B cell (primary cell): Measurements from ENCODE around the gene RFX3. TPM values are rescaled to one million over a fixed set of nuclear protein-coding genes. Genes with fewer than 3 reads are reported as not detected.

Experiments used
- ATAC-seq: fragments of 200-7000 bp; cut with Tn5 transposase; one replicate; pipeline ENCODE4 v1.10.0; 2021; ENCODE audit warnings: low read depth, mild to moderate bottlenecking, moderate number of reproducible peaks, moderate library complexity
- CTCF ChIA-PET: fragments of 350-600 bp; sonication (Branson Sonifier 250); formaldehyde crosslinking; loops from one replicate; lab custom pipeline; 2021; ENCODE audit warnings: antibody characterized with exemption, inconsistent platforms; lab: Charles Lee
- POLR2A ChIA-PET: fragments of 350-600 bp; sonication (Branson Sonifier 250); formaldehyde crosslinking; loops from one replicate; lab custom pipeline; 2021; ENCODE audit warnings: antibody characterized with exemption; lab: Charles Lee
- DNase-seq: peaks from one replicate; pipeline ENCODE4 v3.0.0; 2013
- H2AFZ ChIP-seq: 2 replicates; pipeline ENCODE4 v1.6.1; 2012; ENCODE audit warnings: mild to moderate bottlenecking, low read depth, low read length; ENCODE audit not compliant: insufficient read depth, poor library complexity, severe bottlenecking
- H3K27ac ChIP-seq, 2 donors: 1 replicate in 1 of 2; 2 replicates in 1 of 2; pipeline ENCODE4 v1.5.1; 2012 to 2013; ENCODE audit warnings: low read length in 2 of 2, mild to moderate bottlenecking in 2 of 2, moderate library complexity in 1 of 2
- H3K27me3 ChIP-seq, 4 experiments: fragments of 200-600 bp in 1 of 4; sonication (generic) in 1 of 4; replicated peaks in 1 of 4; 1 replicate in 2 of 4; 2 replicates in 2 of 4; pipeline versions ENCODE4 v1.6.1 to v1.7.0; 2013 to 2016; ENCODE audit warnings: low read length in 3 of 4, mild to moderate bottlenecking in 2 of 4, mixed read lengths in 1 of 4, moderate library complexity in 1 of 4; ENCODE audit not compliant: insufficient read depth in 4 of 4, control insufficient read depth in 3 of 4; ENCODE audit errors: control extremely low read depth in 1 of 4
- H3K36me3 ChIP-seq, 2 experiments: replicated peaks in 1 of 2; 1 replicate in 1 of 2; 2 replicates in 1 of 2; pipeline versions ENCODE4 v1.6.1 to v1.7.1; 2013; ENCODE audit warnings: low read length in 1 of 2; ENCODE audit not compliant: insufficient read depth in 2 of 2, control insufficient read depth in 1 of 2; ENCODE audit errors: control extremely low read depth in 1 of 2, extremely low read depth in 1 of 2
- H3K4me1 ChIP-seq, 2 donors: fragments of 200-600 bp in 1 of 2; sonication (generic) in 1 of 2; 1 replicate in 1 of 2; 2 replicates in 1 of 2; pipeline versions ENCODE4 v1.5.1 to v1.6.1; 2013 to 2017; ENCODE audit warnings: low read length in 2 of 2; ENCODE audit not compliant: control insufficient read depth in 2 of 2, insufficient read depth in 2 of 2
- H3K4me2 ChIP-seq: replicated peaks from 2 replicates; pipeline ENCODE3; 2012; ENCODE audit warnings: mild to moderate bottlenecking, low read depth, low read length; ENCODE audit not compliant: poor library complexity, severe bottlenecking
- H3K4me3 ChIP-seq, 5 experiments: fragments of 200-600 bp in 1 of 5; sonication (generic) in 1 of 5; 1 replicate in 3 of 5; 2 replicates in 2 of 5; pipeline versions ENCODE4 v1.5.1 to v1.7.0; 2011 to 2016; ENCODE audit warnings: low read length in 4 of 5, mild to moderate bottlenecking in 4 of 5, low read depth in 2 of 5, control low read depth in 1 of 5, moderate library complexity in 1 of 5; ENCODE audit not compliant: insufficient read depth in 1 of 5; ENCODE audit errors: control extremely low read depth in 1 of 5, extremely low read depth in 1 of 5
- H3K79me2 ChIP-seq: fragments of 200-600 bp; sonication (generic); one replicate; pipeline ENCODE4 v1.6.0; 2016; ENCODE audit warnings: low read length; ENCODE audit not compliant: control insufficient read depth, insufficient read depth
- H3K9ac ChIP-seq: fragments of 200-600 bp; sonication (generic); 2 replicates; pipeline ENCODE4 v1.6.1; 2017; ENCODE audit warnings: mild to moderate bottlenecking, low read length, moderate library complexity
- H3K9me3 ChIP-seq, 3 donors: one replicate each; pipeline versions ENCODE4 v1.6.1 to v1.7.1; 2013; ENCODE audit warnings: low read length in 2 of 3; ENCODE audit not compliant: control insufficient read depth in 2 of 3, insufficient read depth in 1 of 3; ENCODE audit errors: control extremely low read depth in 1 of 3
- H4K20me1 ChIP-seq: 2 replicates; pipeline ENCODE4 v1.6.0; 2012; ENCODE audit warnings: mild to moderate bottlenecking, low read length; ENCODE audit not compliant: insufficient read depth, control insufficient read depth, poor library complexity, severe bottlenecking
- H3K27ac Mint-ChIP-seq: one replicate; pipeline ENCODE4 v1.8.0; 2021; ENCODE audit warnings: mixed read lengths
- H3K27me3 Mint-ChIP-seq: one replicate; pipeline ENCODE4 v1.8.0; 2021; ENCODE audit warnings: mixed read lengths
- H3K4me1 Mint-ChIP-seq: one replicate; pipeline ENCODE4 v1.8.0; 2021; ENCODE audit warnings: mixed read lengths
- H3K4me3 Mint-ChIP-seq: one replicate; pipeline ENCODE4 v1.8.0; 2021; ENCODE audit warnings: mixed read lengths
- H3K9me3 Mint-ChIP-seq: one replicate; pipeline ENCODE4 v1.8.0; 2022; ENCODE audit warnings: mixed read lengths; ENCODE audit not compliant: insufficient read depth
- EZH2 ChIP-seq: IDR thresholded peaks from 2 replicates; pipeline ENCODE4 v1.6.1; 2012; ENCODE audit warnings: borderline replicate concordance, low read depth, mild to moderate bottlenecking, moderate library complexity, low read length; ENCODE audit not compliant: insufficient read depth, poor library complexity, severe bottlenecking
- WGBS: methylation state at CpG from one replicate; pipeline ENCODE4 v1.1.5; 2013; ENCODE audit warnings: missing lambda C conversion rate; ENCODE audit not compliant: insufficient coverage; 5-methylcytosine and 5-hydroxymethylcytosine counted together
- intact Hi-C: fragments of 100-400 bp; cut with micrococcal nuclease; formaldehyde crosslinking; loops from one replicate; pipeline ENCODE4 v1.10.0; 2022
- polyA plus RNA-seq: library from polyadenylated mRNA; depleted of rRNA; stranded (reverse); fragments of >200 nt; gene quantifications from 2 replicates; pipeline ENCODE4 v1.2.3, GENCODE V29; 2012
- total RNA-seq, 2 donors: library from RNA; stranded (reverse); fragments of 120-200 nt in 1 of 2; gene quantifications; 1 replicate in 1 of 2; 2 replicates in 1 of 2; pipeline versions ENCODE4 v1.2.3 to v1.2.4, GENCODE V29; 2013 to 2022
- TF ChIP-seq, protein P1 (sequence below): fragments of 200-600 bp; IDR thresholded peaks from one replicate; pipeline ENCODE4 v1.8.0; 2022; ENCODE audit warnings: antibody characterized with exemption, mild to moderate bottlenecking

The RFX3 gene
- total and polyA plus RNA-seq, 2 donors (not counting 1 experiment from before 2014, with no cell fraction given): 6.1 to 39.1 TPM

DNA sequence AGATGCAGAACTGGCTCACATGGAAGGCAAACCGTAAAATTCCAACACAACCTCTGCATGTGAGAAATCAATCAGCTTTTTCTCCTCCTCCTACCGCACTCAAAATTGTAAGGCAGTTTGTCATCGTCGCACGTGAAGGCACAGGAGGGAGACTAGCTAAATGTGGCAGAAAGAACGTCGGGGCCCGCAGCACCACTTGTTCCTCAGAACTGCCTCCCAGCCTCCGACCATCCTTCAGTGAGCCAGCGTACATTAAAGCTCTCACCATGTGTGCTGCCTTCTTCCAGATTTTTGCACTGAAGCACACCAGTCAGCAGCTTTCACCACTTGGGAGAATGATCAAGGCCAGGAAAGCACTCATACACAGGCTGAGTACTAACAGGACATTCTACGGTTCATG is 105.9 kb downstream of the RFX3 start:
- WGBS: 99% methylated on average over 11 of the region's 11 CpGs
- Histone ChIP-seq H3K4me3 (no peak overlapping the region), H4K20me1 (no peaks in the 10 kb centered on the region), H2AFZ (no peak overlapping the region), H3K4me1 (no peaks in the 10 kb centered on the region), H3K36me3 (peaks cover 0 to 2% of the 10 kb centered on the region in 2 experiments), H3K27ac (no peak overlapping the region), H3K27me3 (no peaks in the 10 kb centered on the region), H3K79me2 (peaks cover 4% of the 10 kb centered on the region), H3K9ac (no peak overlapping the region), H3K4me2 (no peak overlapping the region), H3K9me3 (peaks cover 0 to 6% (median 0%) of the 10 kb centered on the region in 3 donors)
- no peaks in the 10 kb centered on the region for H3K4me1 Mint-ChIP-seq
- no peak overlapping the region for H3K27ac Mint-ChIP-seq
- no peaks in the 10 kb centered on the region for H3K27me3 Mint-ChIP-seq
- ChIA-PET POLR2A (no interaction called here), CTCF (interaction anchor here (2.2 kb wide), 1 partner anchor 21 kb away, joined by 11 read pairs; no protein-coding TSS in a partner anchor)
- TF ChIP-seq, protein P1, sequence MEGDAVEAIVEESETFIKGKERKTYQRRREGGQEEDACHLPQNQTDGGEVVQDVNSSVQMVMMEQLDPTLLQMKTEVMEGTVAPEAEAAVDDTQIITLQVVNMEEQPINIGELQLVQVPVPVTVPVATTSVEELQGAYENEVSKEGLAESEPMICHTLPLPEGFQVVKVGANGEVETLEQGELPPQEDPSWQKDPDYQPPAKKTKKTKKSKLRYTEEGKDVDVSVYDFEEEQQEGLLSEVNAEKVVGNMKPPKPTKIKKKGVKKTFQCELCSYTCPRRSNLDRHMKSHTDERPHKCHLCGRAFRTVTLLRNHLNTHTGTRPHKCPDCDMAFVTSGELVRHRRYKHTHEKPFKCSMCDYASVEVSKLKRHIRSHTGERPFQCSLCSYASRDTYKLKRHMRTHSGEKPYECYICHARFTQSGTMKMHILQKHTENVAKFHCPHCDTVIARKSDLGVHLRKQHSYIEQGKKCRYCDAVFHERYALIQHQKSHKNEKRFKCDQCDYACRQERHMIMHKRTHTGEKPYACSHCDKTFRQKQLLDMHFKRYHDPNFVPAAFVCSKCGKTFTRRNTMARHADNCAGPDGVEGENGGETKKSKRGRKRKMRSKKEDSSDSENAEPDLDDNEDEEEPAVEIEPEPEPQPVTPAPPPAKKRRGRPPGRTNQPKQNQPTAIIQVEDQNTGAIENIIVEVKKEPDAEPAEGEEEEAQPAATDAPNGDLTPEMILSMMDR: no peak
- no peak for TF ChIP-seq EZH2
- no peaks in the 10 kb centered on the region for H3K9me3 Mint-ChIP-seq
- no peak for ATAC-seq
- no peak for DNase-seq
- intact Hi-C loops: no loop called here
- no peak overlapping the region for H3K4me3 Mint-ChIP-seq

DNA sequence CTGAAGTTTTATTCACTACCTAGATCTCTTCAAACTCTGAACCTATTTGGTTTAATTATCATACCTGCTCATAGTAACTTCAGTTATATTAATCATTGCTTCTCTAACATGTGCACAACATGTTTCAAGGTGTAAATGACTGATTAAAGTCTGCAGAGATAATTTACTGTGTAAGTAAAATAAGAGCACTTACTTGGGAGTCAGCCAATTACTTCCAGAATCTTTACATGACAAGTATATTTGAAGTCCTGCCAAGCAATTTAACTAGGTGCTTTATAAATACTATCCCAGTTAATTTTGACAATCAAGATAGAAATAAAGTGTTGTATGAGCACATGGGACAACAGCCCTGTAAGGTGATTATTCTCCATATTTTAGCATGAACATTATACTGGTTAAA is 109.9 kb downstream of the RFX3 start:
- Histone ChIP-seq H3K4me1 (no peaks in the 10 kb centered on the region), H3K4me2 (no peak overlapping the region), H3K4me3 (no peak overlapping the region), H3K79me2 (peaks cover 4% of the 10 kb centered on the region), H3K9me3 (no peaks in the 10 kb centered on the region), H2AFZ (no peak overlapping the region), H3K27ac (no peak overlapping the region), H4K20me1 (no peaks in the 10 kb centered on the region), H3K27me3 (no peaks in the 10 kb centered on the region), H3K36me3 (peaks cover 0 to 2% of the 10 kb centered on the region in 2 experiments), H3K9ac (no peak overlapping the region)
- H3K9me3 Mint-ChIP-seq: no peaks in the 10 kb centered on the region
- H3K4me3 Mint-ChIP-seq: no peak overlapping the region
- ChIA-PET POLR2A (no interaction called here), CTCF (no interaction called here)
- H3K27me3 Mint-ChIP-seq: no peaks in the 10 kb centered on the region
- H3K27ac Mint-ChIP-seq: no peak overlapping the region
- ATAC-seq (no peak), DNase-seq (no peak)
- intact Hi-C loops: no loop called here
- TF ChIP-seq, protein P1: no peak
- no peak for TF ChIP-seq EZH2
- H3K4me1 Mint-ChIP-seq: no peaks in the 10 kb centered on the region
